IgD-negative memory B cell (primary cell): ENCODE results near the gene SEMA3B. TPM values are rescaled to one million over a fixed set of nuclear protein-coding genes. Genes with fewer than 3 reads are reported as not detected.
"Not testable (repeated sequence)": the region's sequence is repeated elsewhere in the genome, so short reads cannot be mapped to it uniquely, and the experiment has no call there.

Source experiments
- H3K27ac Mint-ChIP-seq, 3 donors: one replicate each; pipeline ENCODE4 v1.8.0; 2020 to 2022; ENCODE audit warnings: mild to moderate bottlenecking in 3 of 3, mixed read lengths in 3 of 3, moderate library complexity in 1 of 3
- H3K27me3 Mint-ChIP-seq: one replicate; pipeline ENCODE4 v1.8.0; 2021; ENCODE audit warnings: mixed read lengths
- H3K36me3 Mint-ChIP-seq: one replicate; pipeline ENCODE4 v1.8.0; 2020; ENCODE audit warnings: mild to moderate bottlenecking, mixed read lengths
- H3K4me1 Mint-ChIP-seq, 3 donors: one replicate each; pipeline ENCODE4 v1.8.0; 2020 to 2022; ENCODE audit warnings: mixed read lengths in 3 of 3, mild to moderate bottlenecking in 1 of 3
- H3K4me3 Mint-ChIP-seq, 4 donors: one replicate each; pipeline ENCODE4 v1.8.0; 2020 to 2022; ENCODE audit warnings: mild to moderate bottlenecking in 4 of 4, mixed read lengths in 4 of 4, moderate library complexity in 3 of 4
- H3K9me3 Mint-ChIP-seq, 3 donors: one replicate each; pipeline ENCODE4 v1.8.0; 2020 to 2021; ENCODE audit warnings: mixed read lengths in 3 of 3, mild to moderate bottlenecking in 1 of 3
- polyA plus RNA-seq: library from polyadenylated mRNA; unstranded; fragments of 300-500 nt; fragmentation: Illumina TruSeq; gene quantifications from one replicate; pipeline ENCODE4 v1.2.3, GENCODE V29; 2021

SEMA3B gene
- not detected for polyA plus RNA-seq

DNA sequence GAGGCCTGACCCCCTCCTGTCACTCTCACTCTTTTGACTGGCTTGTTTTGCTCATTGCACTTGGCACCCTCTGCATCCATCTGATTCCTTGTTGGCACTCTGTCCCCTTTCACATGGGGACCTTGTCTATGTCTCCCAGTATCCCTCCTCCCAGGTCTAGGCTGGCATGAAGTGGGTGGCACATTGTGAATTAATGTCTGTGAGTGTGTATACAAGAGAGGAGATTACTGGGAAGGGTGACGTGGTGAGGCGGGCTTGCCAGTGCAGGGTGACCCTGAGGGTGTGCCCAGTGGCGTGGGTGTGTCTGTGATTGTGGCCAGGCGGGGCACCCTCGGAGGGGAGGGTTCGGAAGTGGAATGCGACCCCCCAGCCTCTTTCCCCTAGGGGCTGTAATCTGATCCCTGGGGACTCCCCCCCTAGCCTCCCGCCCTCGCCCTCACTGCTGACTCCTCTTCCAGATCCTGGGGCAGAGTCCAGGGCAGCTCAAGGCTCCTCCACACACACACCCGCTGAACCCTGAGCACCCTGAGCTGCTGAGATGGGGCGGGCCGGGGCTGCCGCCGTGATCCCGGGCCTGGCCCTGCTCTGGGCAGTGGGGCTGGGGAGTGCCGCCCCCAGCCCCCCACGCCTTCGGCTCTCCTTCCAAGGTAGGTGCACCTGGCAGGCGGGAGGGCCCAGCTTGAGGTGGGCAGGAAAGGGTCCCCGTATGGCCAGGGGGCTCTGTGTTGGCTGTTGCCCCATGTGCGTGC is at the start of gene SEMA3B:
Gene SEMA3B (plus strand): TSS at position 445 of the 749 bp plus-strand sequence. CDS start 94 bp downstream, at position 539.
- Mint-ChIP-seq H3K27ac (peak within 1 kb of the TSS in 2 of 3 donors; percentile 25 to 61), H3K4me3 (no peak within 1 kb of the TSS), H3K36me3 (no peaks in the 10 kb centered on the region), H3K9me3 (no peaks in the 10 kb centered on the region), H3K27me3 (peaks cover 8% of the 10 kb centered on the region), H3K4me1 (peaks cover 5 to 11% (median 5%) of the 10 kb centered on the region in 3 donors)

DNA sequence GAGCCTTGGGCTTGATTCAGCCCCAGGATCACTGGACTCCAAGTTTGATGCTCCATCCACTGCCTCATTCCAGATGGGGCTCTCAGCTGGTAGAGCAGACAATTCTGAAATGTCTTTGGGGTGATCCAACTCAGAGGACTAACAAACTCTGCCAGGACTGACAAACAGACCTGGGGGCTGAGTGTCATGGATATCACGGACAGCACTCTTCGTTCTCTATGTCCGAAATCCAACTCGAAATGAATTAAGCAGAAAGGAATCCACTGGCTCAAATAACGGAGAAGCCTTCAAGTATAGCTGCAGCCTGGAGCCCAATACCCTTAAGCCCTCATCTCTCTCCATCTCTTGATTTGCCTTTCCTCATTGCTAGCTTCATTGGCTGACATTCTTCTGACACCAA is 49.7 kb upstream of the SEMA3B start:
- Mint-ChIP-seq H3K27me3 (peaks cover 2% of the 10 kb centered on the region), H3K9me3 (no peaks in the 10 kb centered on the region), H3K36me3 (no peaks in the 10 kb centered on the region), H3K4me1 (no peaks in the 10 kb centered on the region), H3K4me3 (no peak overlapping the region), H3K27ac (no peak overlapping the region)

DNA sequence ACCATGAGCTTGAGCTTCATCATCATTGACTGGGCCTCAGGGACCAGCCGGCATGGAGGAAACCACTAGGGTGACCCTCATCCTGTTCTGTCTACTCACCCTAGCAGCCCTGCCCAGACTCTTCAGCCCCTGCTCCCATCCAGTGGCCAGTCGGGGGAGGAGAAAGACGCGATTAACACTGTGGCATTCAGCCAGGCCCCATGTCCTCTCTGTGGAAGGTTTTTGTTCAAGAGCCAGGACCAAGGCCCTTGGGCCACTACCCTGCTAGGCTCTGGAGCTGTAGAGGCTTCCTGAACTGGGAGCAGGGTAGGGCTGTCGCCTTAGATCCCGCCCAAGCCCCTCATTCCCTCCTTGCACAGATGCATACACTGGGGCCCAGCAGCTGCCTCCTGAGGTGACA is 48.8 kb upstream of the SEMA3B start:
- Mint-ChIP-seq H3K4me3 (no peak overlapping the region), H3K4me1 (no peaks in the 10 kb centered on the region), H3K36me3 (no peaks in the 10 kb centered on the region), H3K9me3 (no peaks in the 10 kb centered on the region), H3K27ac (no peak overlapping the region), H3K27me3 (peaks cover 2% of the 10 kb centered on the region)

DNA sequence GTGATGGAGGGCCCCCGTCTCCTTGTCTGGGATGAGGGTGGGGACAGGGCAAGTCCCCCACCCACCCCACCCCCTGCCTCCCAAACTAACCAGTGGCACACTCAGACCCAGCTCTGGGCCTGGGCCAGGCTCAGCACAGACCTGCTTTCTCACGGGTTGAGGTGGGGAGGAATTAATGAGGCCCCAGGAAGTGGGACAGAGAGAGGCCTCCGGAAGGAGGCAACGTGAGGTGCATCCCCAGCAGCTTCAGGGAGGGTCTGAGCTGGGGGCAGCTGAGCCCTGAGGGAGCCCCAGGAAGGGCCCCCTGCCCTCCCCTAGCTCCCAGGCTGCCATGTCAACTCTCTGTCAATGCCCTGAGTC is 47.9 kb upstream of the SEMA3B start:
- Mint-ChIP-seq H3K27ac (no peak overlapping the region), H3K27me3 (peaks cover 2% of the 10 kb centered on the region), H3K4me3 (no peak overlapping the region), H3K9me3 (no peaks in the 10 kb centered on the region), H3K4me1 (peaks cover 2 to 3% (median 2%) of the 10 kb centered on the region in 3 donors), H3K36me3 (no peaks in the 10 kb centered on the region)

DNA sequence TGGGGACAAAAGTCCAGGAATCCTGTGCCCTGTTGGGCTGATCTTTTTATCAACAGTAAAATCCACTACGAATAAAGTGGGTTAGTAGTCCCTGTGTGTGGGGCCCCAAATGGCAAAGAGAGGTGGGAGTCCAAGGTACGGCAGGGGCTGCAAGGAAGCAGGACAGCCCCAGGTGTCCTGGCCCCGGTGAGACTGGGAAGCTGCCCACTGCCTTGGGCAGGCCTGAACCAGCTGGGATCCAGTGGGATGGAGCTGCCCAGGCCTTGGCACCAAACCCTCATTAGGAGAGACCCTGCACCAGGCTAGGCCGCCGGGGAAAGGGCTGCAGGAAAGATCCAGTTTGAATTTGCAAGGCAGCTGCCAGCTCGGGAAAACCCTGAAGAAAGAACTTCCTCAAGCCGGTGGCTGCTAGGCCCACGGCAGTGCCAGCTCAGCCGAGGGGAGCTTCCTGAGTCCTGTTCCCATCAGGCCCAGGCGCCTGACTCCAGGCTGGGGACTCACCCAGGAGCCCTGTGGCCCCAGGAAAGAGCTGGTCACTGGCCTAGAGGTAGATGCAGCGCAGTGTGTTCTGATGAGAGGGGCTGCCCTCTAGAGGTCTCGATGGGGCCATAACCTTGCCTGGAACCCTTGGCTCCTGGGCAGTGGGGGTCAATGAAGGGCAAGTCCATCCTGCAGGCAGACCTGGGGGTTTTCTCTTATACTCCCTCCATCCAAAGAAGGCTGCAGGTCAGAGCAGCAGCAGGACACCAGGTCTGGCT is 47.4 kb upstream of the SEMA3B start:
- Mint-ChIP-seq H3K4me1 (peaks cover 3 to 5% (median 4%) of the 10 kb centered on the region in 3 donors), H3K36me3 (no peaks in the 10 kb centered on the region), H3K9me3 (no peaks in the 10 kb centered on the region), H3K27me3 (peaks cover 2% of the 10 kb centered on the region), H3K4me3 (no peak overlapping the region), H3K27ac (no peak overlapping the region)

DNA sequence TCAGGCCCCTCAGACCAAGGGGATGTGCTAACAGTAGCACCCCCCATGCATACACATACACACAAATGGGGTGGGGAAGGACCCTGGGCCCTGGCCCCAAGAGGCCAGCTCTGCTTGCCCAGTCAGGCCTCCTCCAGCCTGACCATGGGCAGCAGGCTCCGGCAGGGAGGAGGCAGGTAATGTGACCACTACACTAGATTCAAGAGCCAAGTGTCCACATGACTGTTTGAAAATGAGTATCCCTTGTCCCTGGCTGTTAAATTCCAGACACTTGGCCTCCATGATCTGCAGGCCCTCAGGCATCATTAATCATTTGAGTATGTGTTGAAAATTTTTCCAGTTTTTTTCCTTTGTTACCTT is 46.8 kb upstream of the SEMA3B start:
- H3K27me3 Mint-ChIP-seq, result peaks cover 2% of the 10 kb centered on the region
- no peak overlapping the region for H3K4me3 Mint-ChIP-seq
- H3K27ac Mint-ChIP-seq, result no peak overlapping the region
- peaks cover 5 to 8% (median 6%) of the 10 kb centered on the region in 3 donors for H3K4me1 Mint-ChIP-seq
- H3K9me3 Mint-ChIP-seq, result no peaks in the 10 kb centered on the region
- H3K36me3 Mint-ChIP-seq, result no peaks in the 10 kb centered on the region

DNA sequence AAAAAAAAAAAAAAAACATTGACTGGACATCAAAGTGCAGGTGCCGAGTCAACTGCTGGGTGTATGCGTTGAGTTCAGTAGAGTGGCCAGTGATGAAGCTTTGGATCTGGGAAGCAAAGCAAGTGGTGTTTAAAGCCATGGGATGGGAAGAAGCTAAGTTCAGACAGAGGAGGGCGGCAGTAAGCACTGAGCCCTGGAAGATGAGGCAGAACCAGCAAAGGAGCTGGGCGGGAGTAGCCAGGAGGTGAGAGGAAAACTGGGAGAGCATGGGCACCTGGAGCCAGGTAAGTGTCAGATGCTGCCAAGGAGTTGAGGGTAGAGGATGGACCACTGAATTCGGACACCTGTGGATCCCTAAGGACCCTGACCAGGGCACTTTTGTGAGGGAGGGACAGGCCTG is 44.3 kb upstream of the SEMA3B start:
- peaks cover 5 to 19% (median 18%) of the 10 kb centered on the region in 3 donors for H3K4me1 Mint-ChIP-seq
- no peaks in the 10 kb centered on the region for H3K9me3 Mint-ChIP-seq
- no peaks in the 10 kb centered on the region for H3K36me3 Mint-ChIP-seq
- peak overlapping the region in 3 of 4 donors; percentile 52 to 84 (median 61) for H3K4me3 Mint-ChIP-seq
- peaks cover 2% of the 10 kb centered on the region for H3K27me3 Mint-ChIP-seq
- peak overlapping the region; percentile 4 to 36 (median 34) for H3K27ac Mint-ChIP-seq

DNA sequence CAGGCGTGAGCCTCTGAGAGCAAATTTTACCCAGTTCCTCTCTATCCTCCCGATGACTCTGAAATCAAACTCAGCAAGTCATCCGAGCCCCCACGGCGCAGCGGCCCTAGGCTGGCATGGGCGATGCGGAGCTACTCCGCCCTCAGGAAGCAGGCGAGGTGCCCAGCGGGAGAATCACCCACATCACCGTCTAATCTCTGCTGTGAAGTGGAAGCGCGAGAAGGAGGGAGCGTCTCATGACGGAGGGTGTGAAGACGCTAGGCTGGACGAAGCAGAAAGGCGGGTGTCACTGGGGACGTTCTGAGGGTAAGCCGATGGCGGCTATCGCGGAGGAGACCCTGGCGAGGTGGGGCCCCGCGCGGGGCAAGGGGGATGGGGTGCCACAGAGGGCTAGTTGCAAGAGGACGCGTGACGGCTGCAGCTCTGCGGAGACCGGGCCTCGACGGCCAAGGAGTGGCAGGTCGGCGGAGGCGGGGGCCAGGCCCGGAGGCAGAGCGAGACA is 42.0 kb upstream of the SEMA3B start:
- Mint-ChIP-seq H3K27me3 (peaks cover 2% of the 10 kb centered on the region), H3K4me1 (peaks cover 17 to 30% (median 30%) of the 10 kb centered on the region in 3 donors), H3K4me3 (peak overlapping the region; percentile 84 to 99 (median 94)), H3K9me3 (no peaks in the 10 kb centered on the region), H3K27ac (peak overlapping the region; percentile 70 to 94 (median 86)), H3K36me3 (no peaks in the 10 kb centered on the region)

DNA sequence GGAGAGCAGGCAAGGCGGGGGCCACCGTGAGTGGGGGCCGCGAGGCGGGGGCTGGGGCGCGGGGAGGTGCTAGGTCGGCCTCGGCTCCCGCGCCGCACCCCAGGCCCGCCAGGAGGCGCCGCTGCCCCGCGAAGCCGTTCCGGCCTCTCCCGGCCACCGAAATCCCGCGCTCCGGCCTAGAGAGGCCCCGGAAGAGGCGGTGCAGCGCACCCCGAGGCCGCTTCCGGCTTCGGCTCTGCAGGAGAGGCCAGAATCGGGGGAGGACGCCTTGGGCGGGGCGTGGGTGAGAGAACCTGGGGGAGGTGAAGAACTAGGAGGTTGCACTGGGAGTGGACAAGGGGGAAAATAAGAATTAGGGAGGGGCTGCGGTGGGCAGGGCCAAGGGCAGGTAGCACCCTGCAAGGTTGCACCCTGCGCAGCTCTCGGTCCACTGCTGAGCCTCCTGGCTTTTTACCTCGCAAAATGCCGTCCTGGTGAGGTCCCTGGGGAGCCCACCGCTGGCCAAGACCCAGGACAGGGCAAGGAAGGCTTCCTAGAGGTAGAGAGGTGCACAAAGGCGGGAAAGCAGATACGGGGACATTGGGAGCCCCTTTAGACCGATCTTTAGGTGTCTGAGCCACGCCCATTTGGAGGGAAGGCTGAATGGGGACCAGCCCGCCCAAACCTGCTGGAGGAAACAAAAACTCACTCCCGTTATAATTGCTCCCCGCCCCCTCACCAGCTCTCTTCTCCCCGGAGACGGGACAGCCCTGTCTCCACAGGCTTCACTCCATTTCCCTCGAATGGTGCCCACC is 41.4 kb upstream of the SEMA3B start:
- no peaks in the 10 kb centered on the region for H3K9me3 Mint-ChIP-seq
- peaks cover 2% of the 10 kb centered on the region for H3K27me3 Mint-ChIP-seq
- peak overlapping the region; percentile 70 to 94 (median 86) for H3K27ac Mint-ChIP-seq
- peaks cover 17 to 30% (median 30%) of the 10 kb centered on the region in 3 donors for H3K4me1 Mint-ChIP-seq
- H3K4me3 Mint-ChIP-seq, result peak overlapping the region; percentile 84 to 99 (median 94)
- no peaks in the 10 kb centered on the region for H3K36me3 Mint-ChIP-seq

DNA sequence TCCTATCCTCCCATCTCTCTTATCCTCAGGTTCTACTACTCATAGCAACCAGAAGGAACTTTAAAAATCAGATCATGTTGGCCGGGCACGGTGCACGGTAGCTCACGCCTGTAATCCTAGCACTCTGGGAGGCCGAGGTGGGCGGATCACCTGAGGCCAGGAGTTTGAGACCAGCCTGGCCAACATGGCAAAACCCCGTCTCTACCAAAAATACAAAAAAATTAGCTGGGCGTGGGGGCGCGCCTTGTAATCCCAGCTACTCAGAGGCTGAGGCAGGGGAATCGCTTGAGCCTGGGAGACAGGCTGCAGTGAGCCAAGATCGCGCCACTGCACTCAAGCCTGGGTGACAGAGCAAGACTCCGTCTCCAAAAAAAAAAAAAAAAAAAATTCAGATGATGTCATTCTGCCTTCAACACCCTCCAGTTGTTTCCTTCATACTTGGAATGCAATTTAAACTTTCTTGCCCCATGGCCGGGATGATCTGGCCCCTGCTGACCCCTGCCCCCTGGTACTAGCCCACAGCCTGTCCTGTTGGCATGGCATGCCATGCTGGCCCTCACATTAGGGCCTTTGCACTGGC is 40.7 kb upstream of the SEMA3B start:
- H3K4me1 Mint-ChIP-seq, result peaks cover 17 to 30% (median 30%) of the 10 kb centered on the region in 3 donors

DNA sequence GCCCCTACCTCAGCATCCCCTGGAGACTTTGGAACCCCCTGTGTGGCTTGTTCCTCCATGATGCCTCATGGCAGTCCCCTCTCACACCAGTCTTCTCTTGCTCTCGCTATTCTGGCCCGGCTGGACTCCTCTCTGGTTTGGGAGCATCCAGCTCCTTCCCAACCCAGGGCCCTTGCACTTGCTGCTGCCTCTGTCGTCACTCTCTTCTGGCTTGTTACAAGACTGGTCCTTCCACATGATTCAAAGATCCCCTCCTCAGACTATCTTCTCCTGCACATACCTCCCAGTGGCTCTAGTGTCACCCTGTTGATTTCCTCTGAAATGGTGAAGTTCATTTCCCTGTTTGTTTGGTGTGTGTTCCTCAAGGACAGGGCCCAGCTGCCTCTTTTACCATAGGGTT is 39.5 kb upstream of the SEMA3B start:
- H3K27ac Mint-ChIP-seq, result peak overlapping the region in 2 of 3 donors; percentile 11 to 70
- H3K36me3 Mint-ChIP-seq, result no peaks in the 10 kb centered on the region
- H3K27me3 Mint-ChIP-seq, result no peaks in the 10 kb centered on the region
- H3K9me3 Mint-ChIP-seq, result no peaks in the 10 kb centered on the region
- peaks cover 17 to 34% (median 32%) of the 10 kb centered on the region in 3 donors for H3K4me1 Mint-ChIP-seq
- H3K4me3 Mint-ChIP-seq, result peak overlapping the region in 2 of 4 donors; percentile 29 to 42

More for the DNA sequence above, 40.7 kb upstream of the SEMA3B start:
- Mint-ChIP-seq H3K27ac (peak overlapping the region; percentile 70 to 94 (median 86)), H3K4me3 (peak overlapping the region; percentile 84 to 99 (median 94))
- not testable (repeated sequence) for H3K9me3 Mint-ChIP-seq, H3K27me3 Mint-ChIP-seq, H3K36me3 Mint-ChIP-seq

DNA sequence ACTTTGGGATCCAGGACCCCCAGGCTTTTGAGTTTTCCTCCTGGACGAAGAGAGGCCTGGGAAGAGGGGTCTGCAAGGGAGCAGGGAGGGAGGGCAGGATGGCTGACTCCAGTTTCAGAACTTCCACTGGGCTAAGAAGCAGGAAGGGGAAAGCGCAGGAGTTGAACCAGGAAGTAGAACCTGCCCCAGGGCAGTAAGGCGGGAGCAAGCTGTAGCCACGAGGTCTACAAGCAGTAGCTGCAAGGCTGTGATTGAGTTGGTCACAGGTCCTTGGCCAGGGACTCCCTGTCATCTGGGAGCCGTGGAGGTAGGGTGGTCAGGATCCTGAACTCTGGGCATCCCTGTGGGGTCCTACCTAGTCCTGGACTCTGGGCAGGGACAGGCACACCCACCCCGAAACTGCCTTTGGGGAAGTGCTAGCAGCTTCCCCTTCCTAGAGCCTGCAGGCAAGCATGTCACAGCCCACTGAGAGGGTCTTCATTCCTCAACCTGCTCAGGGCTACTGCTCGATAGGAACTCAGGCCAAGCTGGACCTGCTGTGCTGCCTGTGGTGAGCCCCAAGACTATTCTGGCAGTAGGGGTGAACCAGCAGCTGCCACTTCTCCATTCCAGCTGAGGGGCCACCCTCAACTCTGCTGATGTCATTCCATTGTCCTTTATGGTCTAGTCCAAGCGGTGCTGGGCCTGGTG is 38.7 kb upstream of the SEMA3B start:
- Mint-ChIP-seq H3K4me3 (peak overlapping the region in 3 of 4 donors; percentile 17 to 55 (median 42)), H3K9me3 (no peaks in the 10 kb centered on the region), H3K4me1 (peaks cover 17 to 38% (median 34%) of the 10 kb centered on the region in 3 donors)

DNA sequence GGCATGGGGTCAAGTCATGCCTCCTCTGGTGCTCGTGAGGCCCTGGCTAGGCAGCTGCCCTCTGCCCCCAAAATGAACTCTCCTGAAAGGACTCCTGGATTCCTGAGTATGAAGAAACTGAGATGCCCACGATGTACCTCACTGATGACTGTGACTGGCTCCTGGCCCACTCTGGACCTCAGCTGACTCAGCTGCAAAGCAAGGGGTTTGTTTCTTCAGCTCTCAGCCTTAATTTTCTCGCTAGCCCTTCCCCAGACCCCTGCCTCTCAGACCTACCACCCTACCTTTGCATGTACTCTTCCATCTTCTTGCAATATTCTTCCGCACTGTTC is 38.2 kb upstream of the SEMA3B start:
- H3K4me1 Mint-ChIP-seq, result peaks cover 21 to 41% (median 37%) of the 10 kb centered on the region in 3 donors
- H3K27me3 Mint-ChIP-seq, result no peaks in the 10 kb centered on the region
- no peaks in the 10 kb centered on the region for H3K9me3 Mint-ChIP-seq
- no peaks in the 10 kb centered on the region for H3K36me3 Mint-ChIP-seq
- peak overlapping the region in 1 of 3 donors; percentile 62 for H3K27ac Mint-ChIP-seq
- H3K4me3 Mint-ChIP-seq, result peak overlapping the region; percentile 12 to 83 (median 62)

More for the DNA sequence above, 38.7 kb upstream of the SEMA3B start:
- H3K27ac Mint-ChIP-seq, result peak overlapping the region in 1 of 3 donors; percentile 62
- no peaks in the 10 kb centered on the region for H3K27me3 Mint-ChIP-seq
- no peaks in the 10 kb centered on the region for H3K36me3 Mint-ChIP-seq

DNA sequence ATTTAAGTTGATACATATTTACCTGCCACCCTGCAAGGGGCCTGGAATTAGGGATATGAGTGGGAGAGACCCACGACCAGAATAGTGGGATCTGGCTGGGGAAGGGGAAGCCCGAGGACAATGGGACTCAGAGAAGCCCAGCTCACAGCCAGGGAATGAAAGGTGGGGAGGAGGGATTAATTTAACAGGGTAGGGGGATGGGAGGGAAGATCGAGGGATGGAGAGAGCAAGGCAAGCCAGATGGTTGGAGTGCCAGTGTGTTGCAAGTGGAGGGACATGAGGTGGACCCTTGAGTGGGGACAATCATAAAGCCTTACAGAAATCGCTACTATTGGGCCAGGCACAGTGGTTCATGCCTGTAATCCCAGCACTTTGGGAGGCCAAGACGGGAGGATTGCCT is 37.4 kb upstream of the SEMA3B start:
- Mint-ChIP-seq H3K27me3 (no peaks in the 10 kb centered on the region), H3K4me3 (no peak overlapping the region), H3K27ac (no peak overlapping the region), H3K4me1 (peaks cover 19 to 36% (median 34%) of the 10 kb centered on the region in 3 donors), H3K36me3 (no peaks in the 10 kb centered on the region), H3K9me3 (no peaks in the 10 kb centered on the region)
